ENCODE results near the gene ATG5. TPM values are rescaled to one million over a fixed set of nuclear protein-coding genes. Genes with fewer than 3 reads are reported as not detected.

Gene ATG5
- total RNA-seq, 2 experiments from 2014 or later = 31.2 to 32.4 TPM

GRCh38 chr6:106141441-106142237 lies 183.9 kb downstream of the ATG5 start:
- Mint-ChIP-seq H3K27ac (peak overlapping the region; percentile 96), H3K36me3 (ENCODE audit: low read depth) (no peaks in the 10 kb centered on the region), H3K4me1 (ENCODE audit: low read depth) (peaks cover 64% of the 10 kb centered on the region), H3K4me3 (peak overlapping the region; percentile 20), H3K9me3 (no peaks in the 10 kb centered on the region), H3K27me3 (peaks cover 2% of the 10 kb centered on the region)
- ChIA-PET CTCF (interaction anchor here (1.0 to 3.4 kb wide), 15 partner anchors 10 to 149 kb away, joined by 3 to 28 read pairs (median 3); partner anchors contain the start of gene PRDM1), POLR2A (interaction anchor here (0.6 to 5.2 kb wide), 25 partner anchors 11 to 379 kb away, joined by 3 to 28 read pairs (median 4); no protein-coding TSS in a partner anchor)
- intact Hi-C loops (cut with micrococcal nuclease) = loop anchor here (1.0 to 2.0 kb wide), 3 partner anchors 39 to 45 kb away; no protein-coding TSS in a partner anchor
- DNase-seq = peak; percentile 96
- peak; percentile 89 for ATAC-seq
- TF ChIP-seq CTCF (IDR thresholded peaks at IDR 0.05) = no peak

GRCh38 chr6:106138151-106138550 lies 187.4 kb downstream of the ATG5 start:
- ChIA-PET POLR2A (interaction anchor here (1.0 kb wide), 1 partner anchor 45 kb away, joined by 3 read pairs; no protein-coding TSS in a partner anchor), CTCF (no interaction called here)
- H3K4me1 Mint-ChIP-seq (ENCODE audit: low read depth) = peaks cover 38% of the 10 kb centered on the region
- H3K27me3 Mint-ChIP-seq = no peaks in the 10 kb centered on the region
- H3K36me3 Mint-ChIP-seq (ENCODE audit: low read depth) = no peaks in the 10 kb centered on the region
- ATAC-seq (no peak), DNase-seq (no peak)
- TF ChIP-seq CTCF (IDR thresholded peaks at IDR 0.05) = no peak
- no peak overlapping the region for H3K27ac Mint-ChIP-seq
- no peaks in the 10 kb centered on the region for H3K9me3 Mint-ChIP-seq
- no peak overlapping the region for H3K4me3 Mint-ChIP-seq
- intact Hi-C loops (cut with micrococcal nuclease) = no loop called here

GRCh38 chr6:106136845-106137244 lies 188.7 kb downstream of the ATG5 start:
- no peak for ATAC-seq
- H3K4me3 Mint-ChIP-seq = no peak overlapping the region
- TF ChIP-seq CTCF (IDR thresholded peaks at IDR 0.05) = no peak
- H3K4me1 Mint-ChIP-seq (ENCODE audit: low read depth) = peaks cover 25% of the 10 kb centered on the region
- intact Hi-C loops (cut with micrococcal nuclease) = no loop called here
- H3K27ac Mint-ChIP-seq = no peak overlapping the region
- no peaks in the 10 kb centered on the region for H3K9me3 Mint-ChIP-seq
- DNase-seq = no peak
- CTCF ChIA-PET = interaction anchor here (0.7 kb wide), 1 partner anchor 87 kb away, joined by 3 read pairs; no protein-coding TSS in a partner anchor
- H3K27me3 Mint-ChIP-seq = no peaks in the 10 kb centered on the region
- POLR2A ChIA-PET = interaction anchor here (1.2 kb wide), 1 partner anchor 18 kb away, joined by 3 read pairs; no protein-coding TSS in a partner anchor
- H3K36me3 Mint-ChIP-seq (ENCODE audit: low read depth) = no peaks in the 10 kb centered on the region

- DNase-seq (no peak), ATAC-seq (no peak)
- no peak for TF ChIP-seq CTCF (IDR thresholded peaks at IDR 0.05)
- Mint-ChIP-seq H3K9me3 (no peaks in the 10 kb centered on the region), H3K27ac (no peak overlapping the region), H3K4me1 (ENCODE audit: low read depth) (peaks cover 17% of the 10 kb centered on the region), H3K27me3 (no peaks in the 10 kb centered on the region), H3K36me3 (ENCODE audit: low read depth) (no peaks in the 10 kb centered on the region), H3K4me3 (no peak overlapping the region)
- CTCF ChIA-PET = no interaction called here
- intact Hi-C loops (cut with micrococcal nuclease) = no loop called here
- POLR2A ChIA-PET = interaction anchor here (0.7 to 1.2 kb wide), 3 partner anchors 18 to 21 kb away, joined by 3 read pairs; no protein-coding TSS in a partner anchor
Observed at GRCh38 chr6:106135911-106136571, 189.5 kb downstream of the ATG5 start.

Measured in activated CD8-positive, alpha-beta T cell treated with anti-CD3 and anti-CD28 coated beads for 36 hours (primary cell).